Measurements from ENCODE around the gene SFT2D2. TPM values are rescaled to one million over a fixed set of nuclear protein-coding genes. Genes with fewer than 3 reads are reported as not detected.

The SFT2D2 gene
- total RNA-seq, 6 experiments from 2014 or later, result 54.7 to 62.2 (median 57.8) TPM

GRCh38 chr1:168235548-168235885 is 9.7 kb downstream of the SFT2D2 start:
- Mint-ChIP-seq H3K9me3 (no peaks in the 10 kb centered on the region), H3K4me1 (ENCODE audit: low read depth) (peaks cover 32% of the 10 kb centered on the region), H3K36me3 (ENCODE audit: low read depth) (peaks cover 31% of the 10 kb centered on the region), H3K27ac (no peak overlapping the region; the same call in 1 of the 2 replicates), H3K27me3 (ENCODE audit: insufficient read depth) (no peaks in the 10 kb centered on the region; the same call in 1 of the 2 replicates), H3K4me3 (no peak overlapping the region)
- TF ChIP-seq CTCF (IDR thresholded peaks at IDR 0.05), result peak; percentile 38; the same call in 1 of the 2 replicates
- DNase-seq, result peak; percentile 36

DNA sequence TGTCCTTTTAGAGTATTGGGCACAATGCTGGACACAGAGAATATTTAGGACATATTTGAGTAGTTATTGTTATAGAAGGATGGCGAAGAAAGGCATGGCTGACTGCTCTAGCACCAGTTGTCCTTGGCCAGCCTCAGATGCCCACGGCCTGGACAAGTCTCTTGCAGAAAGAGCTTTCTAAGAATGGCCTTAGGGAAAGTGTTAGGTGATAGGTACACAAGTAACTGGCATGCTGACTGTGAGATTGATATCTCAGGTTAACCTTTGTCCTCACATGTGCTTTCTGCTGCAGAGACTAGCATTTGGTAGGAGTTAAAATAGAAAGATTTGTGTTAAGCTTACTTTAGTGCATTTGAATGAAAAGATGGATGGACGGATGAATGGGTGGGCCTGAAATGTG is 10.1 kb downstream of the SFT2D2 start:
- H3K27ac Mint-ChIP-seq, result no peak overlapping the region; the same call in 1 of the 2 replicates
- no peaks in the 10 kb centered on the region for H3K9me3 Mint-ChIP-seq
- H3K36me3 Mint-ChIP-seq (ENCODE audit: low read depth), result peaks cover 31% of the 10 kb centered on the region
- DNase-seq, result no peak
- no peak for TF ChIP-seq CTCF (IDR thresholded peaks at IDR 0.05)
- peaks cover 28% of the 10 kb centered on the region for H3K4me1 Mint-ChIP-seq (ENCODE audit: low read depth)
- no peaks in the 10 kb centered on the region; the same call in 1 of the 2 replicates for H3K27me3 Mint-ChIP-seq (ENCODE audit: insufficient read depth)
- no peak overlapping the region for H3K4me3 Mint-ChIP-seq

GRCh38 chr1:168236836-168237611 is 11.2 kb downstream of the SFT2D2 start:
- H3K9me3 Mint-ChIP-seq, result no peaks in the 10 kb centered on the region
- H3K27me3 Mint-ChIP-seq (ENCODE audit: insufficient read depth), result no peaks in the 10 kb centered on the region; the same call in 1 of the 2 replicates

GRCh38 chr1:168243198-168243597 is 17.4 kb downstream of the SFT2D2 start:
- Mint-ChIP-seq H3K27me3 (ENCODE audit: insufficient read depth) (no peaks in the 10 kb centered on the region), H3K4me3 (no peak overlapping the region), H3K4me1 (ENCODE audit: low read depth) (no peaks in the 10 kb centered on the region; the same call in 1 of the 2 replicates), H3K36me3 (ENCODE audit: low read depth) (peaks cover 55% of the 10 kb centered on the region), H3K9me3 (no peaks in the 10 kb centered on the region), H3K27ac (no peak overlapping the region)
- no peak for DNase-seq
- no peak for TF ChIP-seq CTCF (IDR thresholded peaks at IDR 0.05)

More at GRCh38 chr1:168236836-168237611, 11.2 kb downstream of the SFT2D2 start:
- TF ChIP-seq CTCF (IDR thresholded peaks at IDR 0.05), result no peak
- H3K4me1 Mint-ChIP-seq (ENCODE audit: low read depth), result peaks cover 27% of the 10 kb centered on the region
- H3K27ac Mint-ChIP-seq, result no peak overlapping the region; the same call in 1 of the 2 replicates
- H3K36me3 Mint-ChIP-seq (ENCODE audit: low read depth), result peaks cover 31% of the 10 kb centered on the region
- DNase-seq, result no peak
- H3K4me3 Mint-ChIP-seq, result no peak overlapping the region

GRCh38 chr1:168243636-168244212 is 17.9 kb downstream of the SFT2D2 start:
- H3K4me1 Mint-ChIP-seq (ENCODE audit: low read depth), result no peaks in the 10 kb centered on the region; the same call in 1 of the 2 replicates
- no peak overlapping the region for H3K4me3 Mint-ChIP-seq
- no peak for DNase-seq
- peaks cover 56% of the 10 kb centered on the region for H3K36me3 Mint-ChIP-seq (ENCODE audit: low read depth)
- H3K27me3 Mint-ChIP-seq (ENCODE audit: insufficient read depth), result no peaks in the 10 kb centered on the region
- TF ChIP-seq CTCF (IDR thresholded peaks at IDR 0.05), result no peak
- no peaks in the 10 kb centered on the region for H3K9me3 Mint-ChIP-seq
- H3K27ac Mint-ChIP-seq, result no peak overlapping the region; the same call in 1 of the 2 replicates

Measured in HFFc6 (cell line).